H9 (cell line): Measurements from ENCODE around the gene EID1. TPM values are rescaled to one million over a fixed set of nuclear protein-coding genes. Genes with fewer than 3 reads are reported as not detected.

ENCODE experiments used
- DNase-seq: peaks from one replicate; pipeline ENCODE4 v3.0.0-alpha.2; 2017
- H2AFZ ChIP-seq: one replicate; pipeline ENCODE4 v1.6.1; 2013; ENCODE audit warnings: mild to moderate bottlenecking, low read length, control low read depth, moderate library complexity
- H2AK5ac ChIP-seq: 2 replicates; pipeline ENCODE4 v1.6.1; 2013; ENCODE audit warnings: low read length, control low read depth, mixed read lengths; ENCODE audit not compliant: insufficient read length
- H2BK120ac ChIP-seq: one replicate; pipeline ENCODE4 v1.6.1; 2013; ENCODE audit warnings: low read depth, mild to moderate bottlenecking, low read length, control low read depth, inconsistent platforms; ENCODE audit not compliant: poor library complexity, severe bottlenecking
- H2BK12ac ChIP-seq: 2 replicates; pipeline ENCODE4 v1.6.1; 2013; ENCODE audit warnings: low read length, control low read depth, mixed read lengths, low read depth; ENCODE audit not compliant: insufficient read length
- H2BK15ac ChIP-seq: 2 replicates; pipeline ENCODE4 v1.6.1; 2013; ENCODE audit warnings: low read depth, low read length, control low read depth
- H2BK20ac ChIP-seq: one replicate; pipeline ENCODE4 v1.6.1; 2013; ENCODE audit warnings: low read depth, mild to moderate bottlenecking, low read length, control low read depth, inconsistent platforms; ENCODE audit not compliant: poor library complexity, severe bottlenecking
- H2BK5ac ChIP-seq: 2 replicates; pipeline ENCODE4 v1.6.1; 2013; ENCODE audit warnings: low read length, control low read depth, mixed read lengths; ENCODE audit not compliant: insufficient read length
- H3K14ac ChIP-seq: 2 replicates; pipeline ENCODE4 v1.6.1; 2013; ENCODE audit warnings: low read length, control low read depth; ENCODE audit not compliant: insufficient read depth
- H3K18ac ChIP-seq: 2 replicates; pipeline ENCODE4 v1.6.1; 2013; ENCODE audit warnings: low read depth, mild to moderate bottlenecking, mixed read lengths, low read length, control low read depth; ENCODE audit not compliant: insufficient read length
- H3K23ac ChIP-seq: 2 replicates; pipeline ENCODE4 v1.6.1; 2013; ENCODE audit warnings: low read length, control low read depth, mixed read lengths, low read depth; ENCODE audit not compliant: insufficient read length
- H3K23me2 ChIP-seq: 2 replicates; pipeline ENCODE4 v1.6.1; 2013; ENCODE audit warnings: low read depth, mild to moderate bottlenecking, mixed read lengths, low read length, control low read depth; ENCODE audit not compliant: insufficient read length, poor library complexity, severe bottlenecking
- H3K27ac ChIP-seq: 2 replicates; pipeline ENCODE4 v1.5.1; 2013; ENCODE audit warnings: low read length, control low read depth, mixed read lengths, low read depth; ENCODE audit not compliant: insufficient read length
- H3K27me3 ChIP-seq: 2 replicates; pipeline ENCODE4 v1.6.1; 2013; ENCODE audit warnings: low read length, control low read depth, inconsistent platforms; ENCODE audit not compliant: insufficient read depth
- H3K4ac ChIP-seq: 2 replicates; pipeline ENCODE4 v1.6.1; 2013; ENCODE audit warnings: low read depth, mild to moderate bottlenecking, control low read depth, inconsistent platforms, low read length, moderate library complexity
- H3K4me1 ChIP-seq: 2 replicates; pipeline ENCODE4 v1.6.1; 2013; ENCODE audit warnings: low read length, control low read depth, inconsistent platforms; ENCODE audit not compliant: insufficient read depth
- H3K4me2 ChIP-seq: 2 replicates; pipeline ENCODE4 v1.6.1; 2013; ENCODE audit warnings: low read length, control low read depth, mixed read lengths; ENCODE audit not compliant: insufficient read length, insufficient read depth
- H3K56ac ChIP-seq: 2 replicates; pipeline ENCODE4 v1.6.1; 2013; ENCODE audit warnings: low read depth, mild to moderate bottlenecking, mixed read lengths, low read length, control low read depth; ENCODE audit not compliant: insufficient read length
- H3K79me1 ChIP-seq: 2 replicates; pipeline ENCODE4 v1.6.1; 2013; ENCODE audit warnings: low read depth, mild to moderate bottlenecking, moderate library complexity, low read length, control low read depth, inconsistent platforms; ENCODE audit not compliant: insufficient read depth, poor library complexity, severe bottlenecking
- H3K79me2 ChIP-seq: 2 replicates; pipeline ENCODE4 v1.6.1; 2013; ENCODE audit warnings: low read length, control low read depth, inconsistent platforms; ENCODE audit not compliant: insufficient read depth
- H3K9ac ChIP-seq: 2 replicates; pipeline ENCODE4 v1.6.1; 2013; ENCODE audit warnings: low read length, control low read depth, mixed read lengths; ENCODE audit not compliant: insufficient read length; ENCODE audit errors: extremely low read depth
- H3K9me3 ChIP-seq: one replicate; pipeline ENCODE4 v1.6.1; 2013; ENCODE audit warnings: low read depth, low read length, inconsistent platforms; ENCODE audit not compliant: control insufficient read depth
- H3T11ph ChIP-seq: one replicate; pipeline ENCODE4 v1.6.1; 2013; ENCODE audit warnings: mild to moderate bottlenecking, low read length, control low read depth, inconsistent platforms
- H4K20me1 ChIP-seq: one replicate; pipeline ENCODE4 v1.6.1; 2013; ENCODE audit not compliant: control insufficient read depth, insufficient read length, insufficient read depth
- H4K5ac ChIP-seq: 2 replicates; pipeline ENCODE4 v1.6.1; 2013; ENCODE audit warnings: low read depth, mild to moderate bottlenecking, mixed read lengths, low read length, control low read depth; ENCODE audit not compliant: insufficient read length
- H4K8ac ChIP-seq: replicated peaks from 2 replicates; pipeline ENCODE4 v1.6.1; 2013; ENCODE audit warnings: low read length, control low read depth, mixed read lengths, low read depth; ENCODE audit not compliant: insufficient read length
- H4K91ac ChIP-seq: 2 replicates; pipeline ENCODE4 v1.6.1; 2013; ENCODE audit warnings: low read depth, mild to moderate bottlenecking, moderate library complexity, mixed read lengths, low read length, control low read depth; ENCODE audit not compliant: insufficient read length
- H3K27ac Mint-ChIP-seq, 3 experiments: 2 replicates in 2 of 3; 3 replicates in 1 of 3; pipeline ENCODE4 v1.8.0; 2020 to 2021; ENCODE audit warnings: mixed read lengths in 3 of 3, mild to moderate bottlenecking in 1 of 3, moderate library complexity in 1 of 3
- H3K27me3 Mint-ChIP-seq: 2 replicates; pipeline ENCODE4 v1.8.0; 2021; ENCODE audit warnings: low read depth, mild to moderate bottlenecking, moderate library complexity, mixed read lengths
- H3K36me3 Mint-ChIP-seq, 3 experiments: 2 replicates in 2 of 3; 3 replicates in 1 of 3; pipeline ENCODE4 v1.8.0; 2020 to 2021; ENCODE audit warnings: low read depth in 3 of 3, mixed read lengths in 3 of 3; ENCODE audit not compliant: insufficient read depth in 1 of 3
- H3K4me1 Mint-ChIP-seq, 2 experiments: 2 replicates each; pipeline ENCODE4 v1.8.0; 2020; ENCODE audit warnings: mixed read lengths in 2 of 2
- H3K4me3 Mint-ChIP-seq, 2 experiments: 2 replicates in 1 of 2; 3 replicates in 1 of 2; pipeline ENCODE4 v1.8.0; 2020 to 2021; ENCODE audit warnings: mild to moderate bottlenecking in 2 of 2, mixed read lengths in 2 of 2, moderate library complexity in 1 of 2
- H3K9me3 Mint-ChIP-seq, 2 experiments: 2 replicates in 1 of 2; 3 replicates in 1 of 2; pipeline ENCODE4 v1.8.0; 2020; ENCODE audit warnings: mild to moderate bottlenecking in 2 of 2, mixed read lengths in 2 of 2, moderate library complexity in 1 of 2
- WGBS: extraction: QIAGEN DNeasy Blood & Tissue Kit; methylation state at CpG from one replicate; pipeline ENCODE4 v1.1.7; 2013; ENCODE audit warnings: missing lambda C conversion rate, low lambda C conversion rate, mixed read lengths; ENCODE audit not compliant: insufficient read length; ENCODE audit errors: extremely low coverage; 5-methylcytosine and 5-hydroxymethylcytosine counted together
- total RNA-seq: library from RNA; stranded (reverse); gene quantifications from 2 replicates; pipeline ENCODE4 v1.2.1, GENCODE V29; 2021
- TF ChIP-seq, protein P1 (sequence below): fragments of 200-600 bp; sonication (generic); conservative IDR thresholded peaks from 3 replicates; pipeline ENCODE4 v1.8.0; 2021; ENCODE audit warnings: antibody characterized with exemption, mild to moderate bottlenecking

EID1 gene
- total RNA-seq, 1 experiment from 2014 or later = 113 TPM

DNA sequence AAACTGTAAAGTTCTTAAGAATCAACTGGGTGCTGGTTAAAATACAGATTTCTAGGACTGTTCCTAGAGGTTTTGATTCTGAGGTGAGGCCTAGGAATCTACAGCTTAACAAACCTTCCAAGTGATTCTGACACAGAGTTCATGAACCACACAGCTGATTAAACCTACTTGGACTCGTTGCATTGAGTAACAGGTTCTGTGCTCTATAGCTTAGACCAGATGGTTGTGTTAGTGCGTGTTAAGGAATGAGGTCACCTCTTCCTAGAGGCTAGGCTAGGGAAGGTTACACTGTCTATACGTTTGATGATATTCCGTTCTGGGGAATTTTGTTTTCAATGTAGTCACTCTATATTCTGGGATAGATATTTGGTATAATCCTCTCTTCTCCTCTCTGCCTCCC lies 21.9 kb downstream of the EID1 start:
- no peak overlapping the region for H3T11ph ChIP-seq
- Mint-ChIP-seq H3K4me3 (no peak overlapping the region), H3K9me3 (no peaks in the 10 kb centered on the region), H3K27me3 (no peaks in the 10 kb centered on the region), H3K4me1 (peaks cover 16 to 18% of the 10 kb centered on the region in 2 experiments), H3K27ac (no peak overlapping the region), H3K36me3 (no peaks in the 10 kb centered on the region)
- DNase-seq = no peak
- H4K20me1 ChIP-seq = no peaks in the 10 kb centered on the region
- H3K9me3 ChIP-seq = no peaks in the 10 kb centered on the region
- no peak overlapping the region for H4K91ac ChIP-seq
- no peak overlapping the region for H3K23ac ChIP-seq
- no peak overlapping the region for H3K4me2 ChIP-seq
- H3K4ac ChIP-seq = no peak overlapping the region
- no peaks in the 10 kb centered on the region for H3K27me3 ChIP-seq
- no peak overlapping the region for H2AK5ac ChIP-seq
- no peak overlapping the region for H3K9ac ChIP-seq
- no peaks in the 10 kb centered on the region; the same call in 1 of the 2 replicates for H3K4me1 ChIP-seq
- H2AFZ ChIP-seq = no peak overlapping the region
- H3K18ac ChIP-seq = no peak overlapping the region
- H3K56ac ChIP-seq = no peak overlapping the region
- no peak overlapping the region for H3K27ac ChIP-seq
- H2BK20ac ChIP-seq = no peak overlapping the region
- H2BK15ac ChIP-seq = no peak overlapping the region
- TF ChIP-seq, protein P1, sequence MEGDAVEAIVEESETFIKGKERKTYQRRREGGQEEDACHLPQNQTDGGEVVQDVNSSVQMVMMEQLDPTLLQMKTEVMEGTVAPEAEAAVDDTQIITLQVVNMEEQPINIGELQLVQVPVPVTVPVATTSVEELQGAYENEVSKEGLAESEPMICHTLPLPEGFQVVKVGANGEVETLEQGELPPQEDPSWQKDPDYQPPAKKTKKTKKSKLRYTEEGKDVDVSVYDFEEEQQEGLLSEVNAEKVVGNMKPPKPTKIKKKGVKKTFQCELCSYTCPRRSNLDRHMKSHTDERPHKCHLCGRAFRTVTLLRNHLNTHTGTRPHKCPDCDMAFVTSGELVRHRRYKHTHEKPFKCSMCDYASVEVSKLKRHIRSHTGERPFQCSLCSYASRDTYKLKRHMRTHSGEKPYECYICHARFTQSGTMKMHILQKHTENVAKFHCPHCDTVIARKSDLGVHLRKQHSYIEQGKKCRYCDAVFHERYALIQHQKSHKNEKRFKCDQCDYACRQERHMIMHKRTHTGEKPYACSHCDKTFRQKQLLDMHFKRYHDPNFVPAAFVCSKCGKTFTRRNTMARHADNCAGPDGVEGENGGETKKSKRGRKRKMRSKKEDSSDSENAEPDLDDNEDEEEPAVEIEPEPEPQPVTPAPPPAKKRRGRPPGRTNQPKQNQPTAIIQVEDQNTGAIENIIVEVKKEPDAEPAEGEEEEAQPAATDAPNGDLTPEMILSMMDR = no peak
- no peak overlapping the region for H2BK12ac ChIP-seq
- no CpG with 5 or more reads among the region's 4 CpGs for WGBS
- no peaks in the 10 kb centered on the region for H3K79me2 ChIP-seq
- H2BK120ac ChIP-seq = no peak overlapping the region
- H4K5ac ChIP-seq = no peak overlapping the region
- H3K79me1 ChIP-seq = no peaks in the 10 kb centered on the region
- no peak overlapping the region for H3K14ac ChIP-seq
- no peak overlapping the region for H4K8ac ChIP-seq
- H2BK5ac ChIP-seq = no peak overlapping the region
- H3K23me2 ChIP-seq = no peaks in the 10 kb centered on the region
